ENCODE results near the gene RAB6D. TPM values are rescaled to one million over a fixed set of nuclear protein-coding genes. Genes with fewer than 3 reads are reported as not detected.
"Not testable (repeated sequence)": the region's sequence is repeated elsewhere in the genome, so short reads cannot be mapped to it uniquely, and the experiment has no call there.

Gene RAB6D
- polyA plus RNA-seq, 1 experiment = not detected

- Histone ChIP-seq H3K4me3 (ENCODE audit: low read depth, low read length) (peak overlapping the region; percentile 3; the same call in 1 of the 2 replicates), H3K27me3 (ENCODE audit: control insufficient read depth, insufficient read depth, low read length) (no peaks in the 10 kb centered on the region), H3K36me3 (ENCODE audit: control insufficient read depth, insufficient read depth, low read length) (no peaks in the 10 kb centered on the region)
- ChIA-PET POLR2A (no interaction called here), CTCF (interaction anchor here (0.7 kb wide), 1 partner anchor 19 kb away, joined by 5 read pairs; no protein-coding TSS in a partner anchor)
- no peak for TF ChIP-seq CTCF (IDR thresholded peaks at IDR 0.05; ENCODE audit: insufficient read depth, low read depth, low read length)
- DNase-seq (ENCODE audit: low read depth) = no peak
These were observed 30.4 kb upstream of the RAB6D start for GRCh38 chr2:131394147-131394931.

- H3K4me3 ChIP-seq (ENCODE audit: low read depth, low read length); H3K36me3 ChIP-seq (ENCODE audit: control insufficient read depth, insufficient read depth, low read length); POLR2A ChIA-PET; DNase-seq (ENCODE audit: low read depth); H3K27me3 ChIP-seq (ENCODE audit: control insufficient read depth, insufficient read depth, low read length); CTCF ChIA-PET: not testable (repeated sequence)
These were observed 28.0 kb upstream of the RAB6D start for GRCh38 chr2:131391953-131392352.

- CTCF ChIA-PET; H3K4me3 ChIP-seq (ENCODE audit: low read depth, low read length); DNase-seq (ENCODE audit: low read depth); H3K36me3 ChIP-seq (ENCODE audit: control insufficient read depth, insufficient read depth, low read length); H3K27me3 ChIP-seq (ENCODE audit: control insufficient read depth, insufficient read depth, low read length); POLR2A ChIA-PET: not testable (repeated sequence)
These were observed 27.5 kb upstream of the RAB6D start for GRCh38 chr2:131391471-131391870.

GRCh38 chr2:131390495-131391130, 26.6 kb upstream of the RAB6D start:
- H3K36me3 ChIP-seq (ENCODE audit: control insufficient read depth, insufficient read depth, low read length); H3K4me3 ChIP-seq (ENCODE audit: low read depth, low read length); H3K27me3 ChIP-seq (ENCODE audit: control insufficient read depth, insufficient read depth, low read length); POLR2A ChIA-PET; CTCF ChIA-PET; DNase-seq (ENCODE audit: low read depth): not testable (repeated sequence)

GRCh38 chr2:131389657-131390056, 25.7 kb upstream of the RAB6D start:
- no peak for TF ChIP-seq CTCF (IDR thresholded peaks at IDR 0.05; ENCODE audit: insufficient read depth, low read depth, low read length)
- no peak overlapping the region for H3K4me3 ChIP-seq (ENCODE audit: low read depth, low read length)
- POLR2A ChIA-PET = no interaction called here
- H3K36me3 ChIP-seq (ENCODE audit: control insufficient read depth, insufficient read depth, low read length) = no peaks in the 10 kb centered on the region
- no peaks in the 10 kb centered on the region for H3K27me3 ChIP-seq (ENCODE audit: control insufficient read depth, insufficient read depth, low read length)
- DNase-seq (ENCODE audit: low read depth) = no peak
- CTCF ChIA-PET = no interaction called here

- CTCF ChIA-PET; DNase-seq (ENCODE audit: low read depth); H3K27me3 ChIP-seq (ENCODE audit: control insufficient read depth, insufficient read depth, low read length); H3K4me3 ChIP-seq (ENCODE audit: low read depth, low read length); H3K36me3 ChIP-seq (ENCODE audit: control insufficient read depth, insufficient read depth, low read length); POLR2A ChIA-PET: not testable (repeated sequence)
These were observed 24.9 kb upstream of the RAB6D start for GRCh38 chr2:131388834-131389233.

GRCh38 chr2:131373111-131373510, 9.1 kb upstream of the RAB6D start:
- H3K4me3 ChIP-seq (ENCODE audit: low read depth, low read length); POLR2A ChIA-PET; DNase-seq (ENCODE audit: low read depth); CTCF ChIA-PET; H3K27me3 ChIP-seq (ENCODE audit: control insufficient read depth, insufficient read depth, low read length); H3K36me3 ChIP-seq (ENCODE audit: control insufficient read depth, insufficient read depth, low read length): not testable (repeated sequence)

- CTCF ChIA-PET = no interaction called here
- no peak for TF ChIP-seq CTCF (IDR thresholded peaks at IDR 0.05; ENCODE audit: insufficient read depth, low read depth, low read length)
- DNase-seq (ENCODE audit: low read depth) = no peak
- Histone ChIP-seq H3K27me3 (ENCODE audit: control insufficient read depth, insufficient read depth, low read length) (no peaks in the 10 kb centered on the region), H3K36me3 (ENCODE audit: control insufficient read depth, insufficient read depth, low read length) (no peaks in the 10 kb centered on the region), H3K4me3 (ENCODE audit: low read depth, low read length) (no peak overlapping the region)
- POLR2A ChIA-PET = no interaction called here
These were observed 6.0 kb upstream of the RAB6D start for GRCh38 chr2:131369954-131370353.

- H3K4me3 ChIP-seq (ENCODE audit: low read depth, low read length); H3K27me3 ChIP-seq (ENCODE audit: control insufficient read depth, insufficient read depth, low read length); DNase-seq (ENCODE audit: low read depth); POLR2A ChIA-PET; CTCF ChIA-PET; H3K36me3 ChIP-seq (ENCODE audit: control insufficient read depth, insufficient read depth, low read length): not testable (repeated sequence)
These were observed 4.6 kb upstream of the RAB6D start for GRCh38 chr2:131368493-131369066.
